HG03432 (cell line): ENCODE measurements around the gene RIPPLY3.

Experiments
- ATAC-seq: cut with Tn5 transposase; IDR thresholded peaks from one replicate; pipeline ENCODE4 v1.9.1; 2021; ENCODE audit warnings: mild to moderate bottlenecking, moderate library complexity; ENCODE audit not compliant: unreplicated experiment

The RIPPLY3 gene

GRCh38 chr21:37055271-37055855 is 48.9 kb downstream of the RIPPLY3 start:
- ATAC-seq, result no peak

DNA sequence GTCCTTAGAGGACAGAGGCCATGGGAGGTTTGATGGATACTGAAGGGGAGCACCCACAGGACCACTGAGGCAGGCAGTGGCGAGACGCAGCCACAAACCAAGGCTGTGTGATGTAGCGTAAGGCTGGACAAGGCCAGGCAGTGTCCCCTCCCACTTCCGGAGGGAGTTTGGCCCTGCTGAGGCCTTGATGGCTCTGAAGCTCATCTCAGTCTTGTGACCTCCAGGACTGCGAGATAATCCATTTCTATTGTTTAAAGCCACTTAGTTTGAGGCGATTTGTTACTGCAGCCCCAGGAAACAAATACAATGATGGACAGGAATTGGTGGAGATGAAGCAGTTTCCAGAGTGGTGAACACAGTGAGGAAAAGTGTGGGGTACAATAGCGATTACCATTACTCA is 51.1 kb downstream of the RIPPLY3 start:
- ATAC-seq, result no peak

DNA sequence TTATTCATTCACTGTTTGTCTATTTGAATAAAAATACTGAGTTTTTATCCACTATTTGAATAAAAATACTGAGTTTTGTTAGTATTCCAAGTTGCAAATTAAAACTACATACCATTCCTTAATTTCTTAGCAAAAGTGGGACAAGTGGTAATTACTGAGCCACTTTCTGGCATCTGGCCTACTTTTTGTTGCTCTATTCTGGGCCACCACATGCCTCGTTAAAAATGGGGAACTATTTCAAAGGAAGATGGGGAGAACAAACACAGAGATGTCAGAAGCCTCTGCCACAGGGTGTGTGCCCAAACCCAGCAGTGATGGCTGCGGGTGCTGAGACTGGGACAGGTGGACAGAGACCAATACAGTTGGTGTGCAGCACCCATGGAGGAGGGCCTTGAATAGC is 51.8 kb downstream of the RIPPLY3 start:
- ATAC-seq, result no peak

GRCh38 chr21:37059181-37059580 is 52.7 kb downstream of the RIPPLY3 start:
- no peak for ATAC-seq

DNA sequence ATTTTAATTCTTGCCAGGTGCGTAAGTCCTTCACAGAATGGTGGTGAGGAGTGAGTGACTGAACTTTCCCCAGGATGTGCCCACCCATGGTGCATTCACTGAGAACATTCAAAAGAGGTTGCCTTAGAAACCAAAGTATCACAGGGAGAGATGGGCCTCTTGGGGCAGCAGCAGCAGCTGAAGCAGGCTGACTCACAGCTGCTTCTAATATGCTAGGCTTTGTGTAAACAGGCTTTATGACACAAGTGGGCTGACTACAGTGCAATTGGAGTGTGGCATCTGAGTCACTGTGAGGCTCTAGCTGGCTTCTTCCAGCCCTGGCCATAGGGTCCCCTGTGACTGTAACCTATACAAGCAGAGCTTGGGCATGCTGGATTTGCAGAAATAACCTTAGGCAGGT is 53.8 kb downstream of the RIPPLY3 start:
- no peak for ATAC-seq

DNA sequence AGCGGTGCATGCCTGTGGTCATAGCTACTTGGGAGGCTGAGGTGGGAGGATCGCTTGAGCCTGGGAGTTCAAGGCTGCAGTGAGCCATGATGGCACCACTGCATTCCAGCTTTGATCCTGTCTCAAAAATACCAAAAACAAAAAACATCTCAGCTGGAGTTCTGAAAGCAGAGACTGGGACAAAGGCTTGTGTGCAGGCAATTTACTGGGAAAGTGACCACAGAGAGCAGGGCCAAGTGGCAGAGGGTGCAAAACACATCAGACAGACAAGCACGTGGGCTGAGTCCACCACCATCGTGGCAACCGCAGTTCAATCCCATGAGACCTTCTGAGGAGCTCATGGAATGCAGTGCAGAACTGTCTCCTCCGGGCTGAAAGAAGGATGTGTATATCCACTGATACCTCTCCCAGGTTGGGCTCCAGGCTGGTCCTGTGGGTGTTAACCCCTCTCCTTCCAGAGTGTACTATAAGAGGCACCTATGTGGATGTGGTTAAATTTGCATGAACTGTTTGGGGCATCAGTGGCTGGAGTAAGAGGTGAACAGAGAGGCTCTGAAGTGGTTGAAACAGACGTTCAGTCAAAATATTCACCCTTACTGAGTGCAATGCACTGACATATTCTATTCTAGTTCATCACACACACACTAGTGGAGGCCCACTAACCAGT is 55.6 kb downstream of the RIPPLY3 start:
- ATAC-seq, result no peak

DNA sequence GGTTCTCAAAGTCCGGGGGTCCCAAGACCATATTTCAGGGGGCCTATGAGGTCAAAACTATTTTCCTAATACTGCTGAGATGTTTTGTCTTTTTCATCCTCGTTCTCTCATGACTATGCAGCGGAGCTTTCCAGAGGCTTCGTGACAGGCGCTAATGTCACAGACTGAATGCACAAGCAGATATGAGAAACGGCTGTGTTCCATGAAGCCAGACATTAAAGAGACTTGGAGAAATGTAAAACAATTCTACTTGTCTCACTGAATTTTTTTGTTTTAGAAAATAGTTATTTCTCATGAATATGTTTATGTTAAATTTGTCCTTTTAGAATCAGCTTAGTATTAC is 56.1 kb downstream of the RIPPLY3 start:
- ATAC-seq, result no peak

DNA sequence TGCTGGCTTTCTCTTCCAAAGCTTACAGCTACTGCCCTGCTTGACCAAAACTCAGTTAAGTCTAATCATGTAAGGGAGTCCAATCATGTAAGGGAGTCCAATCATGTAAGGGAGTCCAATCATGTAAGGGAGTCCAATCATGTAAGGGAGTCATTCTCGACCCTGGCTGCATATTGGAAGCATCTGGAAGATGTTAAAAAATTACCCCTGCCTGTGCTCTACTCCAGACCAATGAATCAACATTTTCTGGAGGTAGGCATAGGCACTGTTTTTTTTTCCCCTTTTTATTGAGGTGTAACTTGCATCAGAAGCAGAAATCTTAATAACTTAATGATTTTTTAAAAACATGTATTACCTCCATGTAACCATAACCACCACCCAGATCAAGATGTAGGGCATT is 56.9 kb downstream of the RIPPLY3 start:
- ATAC-seq, result no peak

DNA sequence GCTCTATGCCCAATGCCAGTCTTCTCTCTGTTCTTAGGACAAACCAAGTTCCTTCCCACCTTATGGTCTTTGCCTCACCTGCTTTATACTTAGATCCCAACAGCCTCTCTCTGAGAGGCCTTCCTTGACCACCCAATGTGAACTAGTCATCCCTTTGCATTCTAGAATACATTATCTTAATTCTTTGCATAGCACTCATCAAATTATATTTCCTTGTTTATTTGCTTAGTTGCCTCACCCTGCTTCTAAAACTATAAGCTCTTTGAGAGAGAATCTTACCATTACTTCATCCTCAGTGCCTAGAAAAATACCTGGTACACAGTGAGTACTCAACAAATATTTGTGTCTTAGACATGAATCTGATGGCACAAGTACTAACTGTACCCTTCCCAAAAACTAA is 58.3 kb downstream of the RIPPLY3 start:
- ATAC-seq, result no peak

DNA sequence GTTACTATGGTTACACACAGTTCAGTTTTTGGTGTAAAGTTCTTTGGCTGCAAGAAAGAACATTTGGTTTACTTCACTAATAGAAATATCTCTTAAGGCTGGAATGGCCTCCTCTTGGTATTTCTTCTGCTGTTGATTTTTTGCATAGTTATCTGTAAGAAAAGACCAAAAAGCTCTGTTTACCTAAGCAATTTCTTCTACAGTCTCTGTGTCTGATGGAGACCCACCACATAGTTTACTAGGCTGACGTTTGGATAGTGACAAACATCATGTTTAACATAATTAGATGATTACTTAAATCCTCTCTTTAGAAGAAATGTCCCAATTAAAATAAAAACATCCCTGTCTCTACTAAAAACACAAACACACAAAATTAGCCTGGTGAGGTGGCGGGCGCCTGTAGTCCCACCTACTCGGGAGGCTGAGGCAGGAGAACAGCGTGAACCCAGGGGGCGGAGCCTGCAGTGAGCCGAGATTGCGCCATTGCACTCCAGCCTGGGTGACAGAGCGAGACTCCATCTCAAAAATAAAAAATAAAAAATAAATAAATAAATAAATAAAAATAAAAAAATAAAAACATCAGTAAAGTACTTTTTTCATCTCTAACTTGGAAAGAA is 59.2 kb downstream of the RIPPLY3 start:
- no peak for ATAC-seq
